ENCODE data around the gene SNX6. TPM values are rescaled to one million over a fixed set of nuclear protein-coding genes. Genes with fewer than 3 reads are reported as not detected.
"Not testable (repeated sequence)": the region's sequence is repeated elsewhere in the genome, so short reads cannot be mapped to it uniquely, and the experiment has no call there.

Gene SNX6
- total and polyA plus RNA-seq, 2 experiments from 2014 or later: 59.9 to 207 TPM

DNA sequence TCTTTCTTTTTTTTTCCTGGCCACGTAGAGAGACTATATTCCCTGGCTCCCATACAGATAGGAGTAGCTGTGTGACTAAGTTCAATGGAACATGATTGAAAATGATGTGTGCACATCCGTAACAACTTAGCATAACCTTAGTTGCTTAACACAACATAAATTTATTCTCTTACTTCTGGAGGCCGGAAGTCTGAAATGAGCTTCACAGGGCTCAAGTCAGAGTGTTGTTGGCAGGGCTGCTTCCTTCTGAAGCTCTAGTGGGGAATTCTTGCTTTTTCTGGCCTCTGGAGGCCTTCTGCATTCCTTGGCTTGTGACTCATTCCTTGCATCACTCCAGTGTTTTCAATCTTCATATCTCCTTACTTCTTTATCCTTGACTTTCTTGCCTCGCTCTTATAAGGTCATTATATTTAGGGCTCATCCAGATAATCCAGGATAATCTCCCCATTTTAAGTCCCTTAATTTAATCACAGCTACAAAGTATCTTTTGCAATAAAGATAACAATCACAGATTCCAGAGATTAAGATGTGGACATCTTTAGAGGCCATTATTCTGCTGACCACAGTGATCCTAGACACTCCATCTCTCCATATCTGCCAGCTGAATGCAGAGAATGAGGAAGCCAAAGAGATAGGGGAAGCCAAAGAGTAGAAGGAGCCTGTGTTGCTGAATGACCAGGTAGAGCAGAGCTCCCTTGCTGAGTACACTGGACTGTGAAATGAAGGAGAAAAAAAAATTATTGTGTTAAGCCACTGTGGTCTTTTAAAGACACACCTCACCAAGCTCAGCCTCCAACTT lies 21.0 kb upstream of the SNX6 start:
- Histone ChIP-seq H3K79me2 (no peaks in the 10 kb centered on the region), H3K4me3 (no peak overlapping the region), H2AFZ (no peak overlapping the region), H3K27ac (peak overlapping the region; percentile 86), H4K20me1 (ENCODE audit: insufficient read depth, poor library complexity, severe bottlenecking) (no peaks in the 10 kb centered on the region), H3K27me3 (no peaks in the 10 kb centered on the region), H3K36me3 (replicated peaks; ENCODE audit: insufficient read depth, low read depth) (no peaks in the 10 kb centered on the region), H3K4me2 (no peak overlapping the region), H3K9me3 (ENCODE audit: low read depth) (no peaks in the 10 kb centered on the region), H3K9me2 (replicated peaks; ENCODE audit: insufficient read depth) (no peaks in the 10 kb centered on the region), H3K4me1 (ENCODE audit: insufficient read depth) (no peaks in the 10 kb centered on the region)
- WGBS (ENCODE audit: low lambda C conversion rate, missing lambda C conversion rate): 64% methylated on average over 4 of the region's 4 CpGs
- TF ChIP-seq, protein P1, sequence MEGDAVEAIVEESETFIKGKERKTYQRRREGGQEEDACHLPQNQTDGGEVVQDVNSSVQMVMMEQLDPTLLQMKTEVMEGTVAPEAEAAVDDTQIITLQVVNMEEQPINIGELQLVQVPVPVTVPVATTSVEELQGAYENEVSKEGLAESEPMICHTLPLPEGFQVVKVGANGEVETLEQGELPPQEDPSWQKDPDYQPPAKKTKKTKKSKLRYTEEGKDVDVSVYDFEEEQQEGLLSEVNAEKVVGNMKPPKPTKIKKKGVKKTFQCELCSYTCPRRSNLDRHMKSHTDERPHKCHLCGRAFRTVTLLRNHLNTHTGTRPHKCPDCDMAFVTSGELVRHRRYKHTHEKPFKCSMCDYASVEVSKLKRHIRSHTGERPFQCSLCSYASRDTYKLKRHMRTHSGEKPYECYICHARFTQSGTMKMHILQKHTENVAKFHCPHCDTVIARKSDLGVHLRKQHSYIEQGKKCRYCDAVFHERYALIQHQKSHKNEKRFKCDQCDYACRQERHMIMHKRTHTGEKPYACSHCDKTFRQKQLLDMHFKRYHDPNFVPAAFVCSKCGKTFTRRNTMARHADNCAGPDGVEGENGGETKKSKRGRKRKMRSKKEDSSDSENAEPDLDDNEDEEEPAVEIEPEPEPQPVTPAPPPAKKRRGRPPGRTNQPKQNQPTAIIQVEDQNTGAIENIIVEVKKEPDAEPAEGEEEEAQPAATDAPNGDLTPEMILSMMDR (IDR thresholded peaks at IDR 0.05; ENCODE audit: poor library complexity): no peak
- TF ChIP-seq EZH2phosphoT487 (IDR thresholded peaks at IDR 0.05; ENCODE audit: low read depth, severe bottlenecking, unreplicated experiment): no peak
- peak; percentile 68 for DNase-seq (ENCODE audit: low spot score)

DNA sequence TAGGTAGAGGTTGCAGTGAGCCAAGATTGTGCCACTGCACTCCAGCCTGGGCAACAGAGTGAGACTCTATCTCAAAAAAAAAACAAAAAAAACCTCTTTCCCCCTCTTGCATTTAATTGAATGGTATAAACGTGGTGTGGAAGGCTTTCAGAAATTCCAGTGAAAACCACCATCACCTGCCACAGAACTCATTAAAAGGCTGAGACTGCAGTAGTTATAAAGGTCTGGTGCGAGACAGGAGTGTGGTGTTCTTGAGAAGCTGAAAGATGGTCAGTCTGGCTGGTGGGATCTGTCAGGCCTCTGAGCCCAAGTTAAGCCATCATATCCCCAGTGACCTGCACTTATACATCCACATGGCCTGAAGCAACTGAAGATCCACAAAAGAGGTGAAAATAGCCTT lies 20.1 kb upstream of the SNX6 start:
- H4K20me1 ChIP-seq (ENCODE audit: insufficient read depth, poor library complexity, severe bottlenecking); H3K36me3 ChIP-seq (replicated peaks; ENCODE audit: insufficient read depth, low read depth); DNase-seq (ENCODE audit: low spot score); H3K9me2 ChIP-seq (replicated peaks; ENCODE audit: insufficient read depth); H3K4me3 ChIP-seq; H2AFZ ChIP-seq; H3K27me3 ChIP-seq; H3K9me3 ChIP-seq (ENCODE audit: low read depth); H3K79me2 ChIP-seq; H3K4me1 ChIP-seq (ENCODE audit: insufficient read depth); H3K4me2 ChIP-seq: not testable (repeated sequence)
- 95% methylated on average over 2 of the region's 2 CpGs for WGBS (ENCODE audit: low lambda C conversion rate, missing lambda C conversion rate)
- H3K27ac ChIP-seq: peak overlapping the region; percentile 86

DNA sequence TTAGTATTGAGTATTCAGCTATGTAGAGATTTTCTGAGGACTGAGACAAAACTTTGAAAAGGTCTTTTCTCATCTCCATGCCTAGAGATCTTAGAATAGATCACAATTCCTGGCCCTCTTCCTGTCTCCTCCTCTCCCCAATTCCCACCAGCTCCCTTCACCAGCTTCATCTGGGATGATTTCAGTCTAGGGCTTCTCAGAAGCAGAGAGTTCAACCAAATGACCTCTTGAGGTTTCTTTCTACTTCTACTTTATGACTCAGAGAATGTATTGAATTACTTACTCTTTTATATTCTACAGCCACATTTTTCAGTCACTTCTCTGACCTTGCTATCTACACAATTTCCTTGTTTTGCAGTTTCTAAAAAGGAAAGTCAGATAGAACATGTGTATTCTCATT lies 19.4 kb upstream of the SNX6 start:
- Histone ChIP-seq H3K9me3 (ENCODE audit: low read depth) (no peaks in the 10 kb centered on the region), H3K4me1 (ENCODE audit: insufficient read depth) (no peaks in the 10 kb centered on the region), H3K4me2 (no peak overlapping the region), H3K9me2 (replicated peaks; ENCODE audit: insufficient read depth) (no peaks in the 10 kb centered on the region), H3K4me3 (no peak overlapping the region), H3K79me2 (no peaks in the 10 kb centered on the region), H2AFZ (no peak overlapping the region), H3K27ac (peak overlapping the region; percentile 86), H4K20me1 (ENCODE audit: insufficient read depth, poor library complexity, severe bottlenecking) (no peaks in the 10 kb centered on the region), H3K36me3 (replicated peaks; ENCODE audit: insufficient read depth, low read depth) (no peaks in the 10 kb centered on the region), H3K27me3 (no peaks in the 10 kb centered on the region)
- DNase-seq (ENCODE audit: low spot score): no peak
- TF ChIP-seq EZH2phosphoT487 (IDR thresholded peaks at IDR 0.05; ENCODE audit: low read depth, severe bottlenecking, unreplicated experiment) (no peak), EZH2 (IDR thresholded peaks at IDR 0.05; ENCODE audit: borderline replicate concordance) (no peak)
- TF ChIP-seq, protein P1 (IDR thresholded peaks at IDR 0.05; ENCODE audit: poor library complexity): no peak

DNA sequence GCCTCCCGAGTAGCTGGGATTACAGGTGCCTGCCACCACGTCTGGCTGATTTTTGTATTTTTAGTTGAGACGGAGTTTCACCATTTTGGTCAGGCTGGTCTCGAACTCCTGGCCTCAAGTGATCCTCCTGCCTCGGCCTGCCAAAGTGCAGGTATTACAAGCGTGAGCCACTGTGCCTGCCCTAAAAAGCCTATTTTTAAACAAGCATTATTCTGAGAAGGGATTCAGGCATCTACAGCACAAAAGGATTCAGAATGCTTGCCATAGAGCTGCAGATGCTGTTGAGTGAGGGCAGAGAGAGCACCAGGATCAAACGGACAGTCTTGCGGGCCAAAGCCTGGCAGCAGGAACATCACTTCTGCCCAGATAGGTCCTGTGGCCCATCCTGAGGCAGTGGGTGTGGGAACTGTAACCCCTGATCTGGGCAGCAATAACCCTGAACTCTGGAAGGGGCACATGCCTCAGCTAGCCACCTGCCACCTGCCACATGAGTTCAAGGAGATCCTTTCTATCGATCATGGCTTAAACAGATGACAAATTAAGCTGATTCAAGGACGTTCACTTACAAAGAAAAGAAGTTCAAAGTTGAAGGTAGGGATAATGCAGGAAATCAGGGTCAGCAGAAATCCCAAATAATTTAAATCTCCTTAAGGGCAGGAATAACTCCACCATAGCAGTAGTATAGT lies 16.8 kb upstream of the SNX6 start:
- Histone ChIP-seq H3K27ac (no peak overlapping the region), H3K36me3 (replicated peaks; ENCODE audit: insufficient read depth, low read depth) (no peaks in the 10 kb centered on the region), H3K4me3 (no peak overlapping the region), H3K9me3 (ENCODE audit: low read depth) (no peaks in the 10 kb centered on the region), H3K27me3 (no peaks in the 10 kb centered on the region), H3K4me1 (ENCODE audit: insufficient read depth) (no peaks in the 10 kb centered on the region), H3K9me2 (replicated peaks; ENCODE audit: insufficient read depth) (no peaks in the 10 kb centered on the region), H3K4me2 (no peak overlapping the region), H2AFZ (no peak overlapping the region), H3K79me2 (no peaks in the 10 kb centered on the region), H4K20me1 (ENCODE audit: insufficient read depth, poor library complexity, severe bottlenecking) (no peaks in the 10 kb centered on the region)
- TF ChIP-seq EZH2phosphoT487 (IDR thresholded peaks at IDR 0.05; ENCODE audit: low read depth, severe bottlenecking, unreplicated experiment): no peak
- TF ChIP-seq EZH2 (IDR thresholded peaks at IDR 0.05; ENCODE audit: borderline replicate concordance): no peak
- TF ChIP-seq, protein P1 (IDR thresholded peaks at IDR 0.05; ENCODE audit: poor library complexity): no peak
- 90% methylated on average over 10 of the region's 10 CpGs for WGBS (ENCODE audit: low lambda C conversion rate, missing lambda C conversion rate)
- DNase-seq (ENCODE audit: low spot score): no peak
